HL-60 (cell line): ENCODE measurements around the gene FOXO3.

ENCODE experiments used
- DNase-seq, 2 experiments: peaks; one replicate each; pipeline ENCODE4 v3.0.0-alpha.2; 2010 to 2020; ENCODE audit warnings: low read depth in 1 of 2, low spot score in 1 of 2
- H3K27ac ChIP-seq: fragments of 250-450 bp; sonication (Bioruptor Pico); replicated peaks from 2 replicates; pipeline ENCODE4 v1.5.1; 2020; ENCODE audit warnings: mild to moderate bottlenecking, moderate library complexity
- H3K27me3 ChIP-seq: fragments of 250-450 bp; sonication (Bioruptor Pico); 2 replicates; pipeline ENCODE4 v1.5.1; 2021; ENCODE audit warnings: mild to moderate bottlenecking, moderate library complexity; ENCODE audit not compliant: insufficient read depth, poor library complexity, severe bottlenecking
- H3K4me3 ChIP-seq: replicated peaks from 2 replicates; pipeline ENCODE4 v1.5.1; 2011; ENCODE audit warnings: mild to moderate bottlenecking, control low read depth, low read length; ENCODE audit not compliant: insufficient read depth
- CTCF ChIP-seq: IDR thresholded peaks from one replicate; pipeline ENCODE4 v1.5.1; 2011; ENCODE audit warnings: low read length, control low read depth, inconsistent platforms; ENCODE audit not compliant: insufficient read depth
- GABPA ChIP-seq: IDR thresholded peaks from 2 replicates; pipeline ENCODE4 v1.6.1; 2012; ENCODE audit warnings: low read depth
- POLR2AphosphoS5 ChIP-seq: IDR thresholded peaks from 2 replicates; pipeline ENCODE4 v1.6.1; 2012; ENCODE audit warnings: low read depth
- REST ChIP-seq: IDR thresholded peaks from 2 replicates; pipeline ENCODE4 v1.6.1; 2012; ENCODE audit warnings: low read depth; ENCODE audit not compliant: insufficient replicate concordance
- SPI1 ChIP-seq: IDR thresholded peaks from 2 replicates; pipeline ENCODE4 v1.6.1; 2012; ENCODE audit warnings: low read depth, mild to moderate bottlenecking, borderline replicate concordance

The FOXO3 gene

GRCh38 chr6:108549241-108549640 lies 11.5 kb upstream of the FOXO3 start:
- Histone ChIP-seq H3K27ac (no peak overlapping the region), H3K27me3 (no peaks in the 10 kb centered on the region), H3K4me3 (no peak overlapping the region)
- TF ChIP-seq CTCF (no peak), GABPA (no peak), REST (no peak), SPI1 (no peak), POLR2AphosphoS5 (no peak)
- DNase-seq, result no peak

GRCh38 chr6:108549741-108550140 lies 11.0 kb upstream of the FOXO3 start:
- DNase-seq, result no peak
- no peak overlapping the region for H3K27ac ChIP-seq

GRCh38 chr6:108550256-108550655 lies 10.5 kb upstream of the FOXO3 start:
- Histone ChIP-seq H3K4me3 (no peak overlapping the region), H3K27ac (no peak overlapping the region), H3K27me3 (no peaks in the 10 kb centered on the region)
- TF ChIP-seq REST, result no peak
- TF ChIP-seq CTCF, result no peak
- no peak for TF ChIP-seq GABPA
- no peak for DNase-seq

More at GRCh38 chr6:108549741-108550140, 11.0 kb upstream of the FOXO3 start:
- no peaks in the 10 kb centered on the region for H3K27me3 ChIP-seq
- H3K4me3 ChIP-seq, result no peak overlapping the region
- no peak for TF ChIP-seq SPI1
- no peak for TF ChIP-seq POLR2AphosphoS5
- no peak for TF ChIP-seq GABPA
- no peak for TF ChIP-seq REST
- no peak for TF ChIP-seq CTCF
